Stomach smooth muscle (tissue), 2 donors: ENCODE data around the gene LSG1.
"Not testable (repeated sequence)": the region's sequence is repeated elsewhere in the genome, so short reads cannot be mapped to it uniquely, and the experiment has no call there.

ENCODE experiments used
- H3K27ac ChIP-seq: one replicate; pipeline ENCODE4 v1.7.0; 2013; ENCODE audit warnings: mild to moderate bottlenecking, low read length, inconsistent platforms
- H3K27me3 ChIP-seq, 2 donors: one replicate each; pipeline ENCODE4 v1.7.0; 2013; ENCODE audit warnings: low read length in 2 of 2; ENCODE audit not compliant: insufficient read depth in 2 of 2, control insufficient read depth in 1 of 2
- H3K36me3 ChIP-seq, 2 donors: one replicate each; pipeline ENCODE4 v1.7.0; 2013; ENCODE audit warnings: low read length in 2 of 2; ENCODE audit not compliant: control insufficient read depth in 2 of 2, insufficient read depth in 2 of 2
- H3K4me1 ChIP-seq: one replicate; pipeline ENCODE4 v1.7.0; 2013; ENCODE audit warnings: low read length; ENCODE audit not compliant: control insufficient read depth, insufficient read depth
- H3K4me3 ChIP-seq, 2 donors: one replicate each; pipeline ENCODE4 v1.7.0; 2013; ENCODE audit warnings: low read length in 2 of 2
- H3K9ac ChIP-seq, 2 donors: one replicate each; pipeline ENCODE4 v1.7.0; 2013; ENCODE audit warnings: low read length in 2 of 2, mild to moderate bottlenecking in 1 of 2
- H3K9me3 ChIP-seq, 2 donors: one replicate each; pipeline ENCODE4 v1.7.0; 2013; ENCODE audit warnings: low read length in 2 of 2; ENCODE audit not compliant: control insufficient read depth in 2 of 2
- donor health status: healthy.
- donor health status: Pancreatic carcinoma.

Gene LSG1

GRCh38 chr3:194617143-194617671, 54.8 kb downstream of the LSG1 start:
- Histone ChIP-seq H3K4me1 (no peaks in the 10 kb centered on the region), H3K27ac (no peak overlapping the region), H3K9me3 (no peaks in the 10 kb centered on the region), H3K27me3 (no peaks in the 10 kb centered on the region), H3K4me3 (no peak overlapping the region), H3K36me3 (no peaks in the 10 kb centered on the region), H3K9ac (no peak overlapping the region)

GRCh38 chr3:194615226-194615625, 56.8 kb downstream of the LSG1 start:
- no peak overlapping the region for H3K4me3 ChIP-seq
- H3K27me3 ChIP-seq = no peaks in the 10 kb centered on the region
- H3K4me1 ChIP-seq = no peaks in the 10 kb centered on the region
- H3K27ac ChIP-seq = no peak overlapping the region
- H3K9me3 ChIP-seq = no peaks in the 10 kb centered on the region
- no peaks in the 10 kb centered on the region for H3K36me3 ChIP-seq
- H3K9ac ChIP-seq = no peak overlapping the region

- Histone ChIP-seq H3K9me3 (no peaks in the 10 kb centered on the region), H3K4me1 (no peaks in the 10 kb centered on the region), H3K4me3 (no peak overlapping the region), H3K9ac (no peak overlapping the region), H3K27me3 (no peaks in the 10 kb centered on the region), H3K36me3 (no peaks in the 10 kb centered on the region), H3K27ac (no peak overlapping the region)
These were observed 59.8 kb downstream of the LSG1 start for GRCh38 chr3:194612221-194612620.

GRCh38 chr3:194610689-194611088, 61.3 kb downstream of the LSG1 start:
- Histone ChIP-seq H3K4me1 (no peaks in the 10 kb centered on the region), H3K27me3 (no peaks in the 10 kb centered on the region), H3K27ac (no peak overlapping the region), H3K9me3 (no peaks in the 10 kb centered on the region), H3K4me3 (no peak overlapping the region), H3K36me3 (no peaks in the 10 kb centered on the region), H3K9ac (no peak overlapping the region)

- H3K9ac ChIP-seq = no peak overlapping the region
- no peaks in the 10 kb centered on the region for H3K4me1 ChIP-seq
- no peak overlapping the region for H3K4me3 ChIP-seq
- H3K27me3 ChIP-seq = no peaks in the 10 kb centered on the region
- no peaks in the 10 kb centered on the region for H3K36me3 ChIP-seq
- H3K27ac ChIP-seq = no peak overlapping the region
- H3K9me3 ChIP-seq = no peaks in the 10 kb centered on the region
These were observed 62.4 kb downstream of the LSG1 start for GRCh38 chr3:194609601-194610000.

GRCh38 chr3:194608981-194609380, 63.0 kb downstream of the LSG1 start:
- Histone ChIP-seq H3K4me1 (no peaks in the 10 kb centered on the region), H3K27ac (no peak overlapping the region), H3K9me3 (no peaks in the 10 kb centered on the region), H3K4me3 (no peak overlapping the region), H3K27me3 (no peaks in the 10 kb centered on the region), H3K9ac (no peak overlapping the region), H3K36me3 (no peaks in the 10 kb centered on the region)

GRCh38 chr3:194607592-194608389, 64.2 kb downstream of the LSG1 start:
- Histone ChIP-seq H3K9ac (no peak overlapping the region), H3K9me3 (no peaks in the 10 kb centered on the region), H3K4me3 (no peak overlapping the region), H3K36me3 (no peaks in the 10 kb centered on the region), H3K27me3 (no peaks in the 10 kb centered on the region), H3K27ac (no peak overlapping the region), H3K4me1 (no peaks in the 10 kb centered on the region)

GRCh38 chr3:194606941-194607340, 65.0 kb downstream of the LSG1 start:
- no peak overlapping the region for H3K4me3 ChIP-seq
- no peak overlapping the region for H3K9ac ChIP-seq
- no peaks in the 10 kb centered on the region for H3K36me3 ChIP-seq
- H3K27me3 ChIP-seq = no peaks in the 10 kb centered on the region
- H3K27ac ChIP-seq = no peak overlapping the region
- no peaks in the 10 kb centered on the region for H3K4me1 ChIP-seq
- H3K9me3 ChIP-seq = no peaks in the 10 kb centered on the region

- Histone ChIP-seq H3K4me3 (no peak overlapping the region), H3K27me3 (no peaks in the 10 kb centered on the region), H3K36me3 (no peaks in the 10 kb centered on the region), H3K9me3 (no peaks in the 10 kb centered on the region), H3K9ac (no peak overlapping the region), H3K4me1 (no peaks in the 10 kb centered on the region), H3K27ac (no peak overlapping the region)
These were observed 65.8 kb downstream of the LSG1 start for GRCh38 chr3:194606163-194606562.

- not testable (repeated sequence) for H3K36me3 ChIP-seq, H3K4me1 ChIP-seq, H3K27ac ChIP-seq, H3K9me3 ChIP-seq, H3K9ac ChIP-seq, H3K4me3 ChIP-seq, H3K27me3 ChIP-seq
These were observed 66.7 kb downstream of the LSG1 start for GRCh38 chr3:194605314-194605713.

GRCh38 chr3:194604837-194605236, 67.2 kb downstream of the LSG1 start:
- Histone ChIP-seq H3K4me3 (no peak overlapping the region), H3K27me3 (no peaks in the 10 kb centered on the region)

More at GRCh38 chr3:194604837-194605236, 67.2 kb downstream of the LSG1 start:
- H3K4me1 ChIP-seq = no peaks in the 10 kb centered on the region
- H3K9ac ChIP-seq = no peak overlapping the region
- no peaks in the 10 kb centered on the region for H3K9me3 ChIP-seq
- H3K36me3 ChIP-seq = no peaks in the 10 kb centered on the region
- no peak overlapping the region for H3K27ac ChIP-seq
